Measurements from ENCODE around the gene VNN1. TPM values are rescaled to one million over a fixed set of nuclear protein-coding genes. Genes with fewer than 3 reads are reported as not detected.

VNN1 gene
- total RNA-seq, 6 donors from 2014 or later = 0.67 to 9.4 (median 4.7) TPM

- TF ChIP-seq EP300 (IDR thresholded peaks at IDR 0.05) (no peak), CTCF (IDR thresholded peaks at IDR 0.05) (no peak), POLR2AphosphoS5 (IDR thresholded peaks at IDR 0.05) (no peak), POLR2A (IDR thresholded peaks at IDR 0.05) (no peak)
- H3K4me3 ChIP-seq = no peak overlapping the region
- 81 to 83% methylated on average over 3 of the region's 3 CpGs for WGBS, 2 donors
- no peak overlapping the region for H3K27ac ChIP-seq
- no peak for DNase-seq
- no peaks in the 10 kb centered on the region for H3K4me1 ChIP-seq
- no peak for ATAC-seq (ENCODE audit: low FRiP score in 2 of 2)
- no peaks in the 10 kb centered on the region for H3K36me3 ChIP-seq
- H3K27me3 ChIP-seq = no peaks in the 10 kb centered on the region
- H3K9me3 ChIP-seq = no peaks in the 10 kb centered on the region
Observed at GRCh38 chr6:132675002-132675401, 38.9 kb downstream of the VNN1 start.

- Histone ChIP-seq H3K4me3 (no peak overlapping the region), H3K27ac (no peak overlapping the region), H3K9me3 (no peaks in the 10 kb centered on the region), H3K4me1 (no peaks in the 10 kb centered on the region), H3K36me3 (no peaks in the 10 kb centered on the region), H3K27me3 (no peaks in the 10 kb centered on the region)
- ATAC-seq (ENCODE audit: low FRiP score in 2 of 2) (no peak), DNase-seq (no peak)
- TF ChIP-seq EP300 (IDR thresholded peaks at IDR 0.05) (no peak), POLR2AphosphoS5 (IDR thresholded peaks at IDR 0.05) (no peak), POLR2A (IDR thresholded peaks at IDR 0.05) (no peak), CTCF (IDR thresholded peaks at IDR 0.05) (no peak)
- WGBS, 2 donors = 74 to 84% methylated on average over 10 of the region's 10 CpGs
Observed at GRCh38 chr6:132673376-132674094, 40.3 kb downstream of the VNN1 start.

GRCh38 chr6:132671295-132671694 is 42.6 kb downstream of the VNN1 start:
- 90 to 98% methylated on average over 1 of the region's 1 CpG for WGBS, 2 donors
- Histone ChIP-seq H3K27me3 (no peaks in the 10 kb centered on the region), H3K4me1 (no peaks in the 10 kb centered on the region), H3K9me3 (no peaks in the 10 kb centered on the region), H3K4me3 (no peak overlapping the region), H3K36me3 (no peaks in the 10 kb centered on the region), H3K27ac (no peak overlapping the region)
- TF ChIP-seq EP300 (IDR thresholded peaks at IDR 0.05) = no peak
- ATAC-seq (ENCODE audit: low FRiP score in 2 of 2) (no peak), DNase-seq (no peak)

GRCh38 chr6:132669690-132670291 is 44.1 kb downstream of the VNN1 start:
- Histone ChIP-seq H3K4me1 (no peaks in the 10 kb centered on the region), H3K36me3 (no peaks in the 10 kb centered on the region), H3K9me3 (no peaks in the 10 kb centered on the region), H3K27ac (no peak overlapping the region), H3K27me3 (no peaks in the 10 kb centered on the region), H3K4me3 (no peak overlapping the region)
- ATAC-seq (ENCODE audit: low FRiP score in 2 of 2) (peak; percentile 73 to 93), DNase-seq (no peak)
- 2 to 6% methylated on average over 4 of the region's 4 CpGs for WGBS, 2 donors
- TF ChIP-seq EP300 (IDR thresholded peaks at IDR 0.05) (no peak), CTCF (IDR thresholded peaks at IDR 0.05) (peak in 5 of 6 experiments; percentile 18 to 64 (median 57))

GRCh38 chr6:132666118-132666517 is 47.7 kb downstream of the VNN1 start:
- H3K36me3 ChIP-seq = no peaks in the 10 kb centered on the region
- DNase-seq (no peak), ATAC-seq (ENCODE audit: low FRiP score in 2 of 2) (no peak)
- H3K9me3 ChIP-seq = no peaks in the 10 kb centered on the region
- H3K27me3 ChIP-seq = no peaks in the 10 kb centered on the region
- H3K4me3 ChIP-seq = no peak overlapping the region
- TF ChIP-seq POLR2A (IDR thresholded peaks at IDR 0.05) = no peak
- TF ChIP-seq POLR2AphosphoS5 (IDR thresholded peaks at IDR 0.05) = no peak
- TF ChIP-seq CTCF (IDR thresholded peaks at IDR 0.05) = no peak
- no peak for TF ChIP-seq EP300 (IDR thresholded peaks at IDR 0.05)
- H3K4me1 ChIP-seq = no peaks in the 10 kb centered on the region
- no peak overlapping the region for H3K27ac ChIP-seq
- 58 to 86% methylated on average over 4 of the region's 4 CpGs for WGBS, 2 donors

All from upper lobe of left lung (tissue), 6 donors.